Daoy (cell line): Measurements from ENCODE around the gene CALCR. TPM values are rescaled to one million over a fixed set of nuclear protein-coding genes. Genes with fewer than 3 reads are reported as not detected.
"Not testable (repeated sequence)": the region's sequence is repeated elsewhere in the genome, so short reads cannot be mapped to it uniquely, and the experiment has no call there.

ENCODE experiments used
- DNase-seq: peaks from one replicate; pipeline ENCODE4 v3.0.0-alpha.2; 2015; ENCODE audit warnings: low read depth
- total RNA-seq: library from RNA; depleted of rRNA; stranded (reverse); fragments of >200 nt; shearing (Covaris generic); gene quantifications from 2 replicates; pipeline ENCODE4 v1.2.3, GENCODE V29; 2014; rRNA removed

CALCR gene
- total RNA-seq: not detected in 2 replicates

DNA sequence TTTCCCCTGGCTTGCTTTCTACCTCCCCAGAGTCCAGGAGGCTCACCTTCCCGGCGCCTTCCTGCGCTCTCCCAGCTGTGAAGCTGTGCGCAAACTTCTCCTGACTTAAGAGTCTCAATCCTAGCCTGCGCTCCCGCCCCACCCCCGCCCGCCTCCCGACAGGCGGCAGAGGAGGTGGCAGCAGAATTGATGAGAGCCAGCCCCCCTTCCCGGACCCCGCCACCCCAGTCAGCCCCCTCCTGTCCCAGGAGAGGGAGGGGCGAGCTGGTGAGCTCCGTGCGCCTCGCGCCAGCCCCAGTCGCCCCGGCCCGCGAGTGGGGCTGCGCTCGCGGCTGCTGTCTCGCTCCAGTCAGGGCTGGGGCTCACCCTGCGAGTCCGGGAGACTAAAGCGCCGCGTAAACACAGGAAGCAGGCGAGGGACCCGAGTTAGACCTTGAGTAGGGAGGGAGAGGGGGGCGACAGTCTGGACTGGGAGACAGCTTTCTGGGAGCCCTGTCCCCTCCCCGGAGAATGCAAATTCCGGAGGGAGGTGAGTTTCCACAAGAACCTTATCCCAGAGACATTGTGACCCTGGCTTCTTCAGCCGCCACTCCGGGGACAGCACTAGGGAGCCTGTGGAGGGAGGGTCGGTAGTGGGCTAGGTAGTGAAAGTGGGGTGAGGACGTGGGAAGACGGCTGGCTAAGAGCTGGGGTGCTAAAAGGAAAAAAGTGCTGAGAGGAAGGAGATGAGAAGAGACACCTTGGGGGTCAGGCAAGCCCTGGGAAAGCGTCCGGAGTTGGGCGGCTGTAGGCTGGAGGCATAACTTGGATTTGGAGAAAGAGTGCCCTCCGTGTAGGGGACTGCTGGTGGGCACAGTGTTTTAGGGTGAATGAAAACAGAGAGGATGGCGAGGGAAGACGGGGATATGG lies at the start of gene CALCR:
Gene CALCR, minus strand, starts transcription at position 79 of the 909 bp plus-strand sequence. CDS start 87,743 bp downstream, outside the sequence.
- DNase-seq: peak; percentile 19

DNA sequence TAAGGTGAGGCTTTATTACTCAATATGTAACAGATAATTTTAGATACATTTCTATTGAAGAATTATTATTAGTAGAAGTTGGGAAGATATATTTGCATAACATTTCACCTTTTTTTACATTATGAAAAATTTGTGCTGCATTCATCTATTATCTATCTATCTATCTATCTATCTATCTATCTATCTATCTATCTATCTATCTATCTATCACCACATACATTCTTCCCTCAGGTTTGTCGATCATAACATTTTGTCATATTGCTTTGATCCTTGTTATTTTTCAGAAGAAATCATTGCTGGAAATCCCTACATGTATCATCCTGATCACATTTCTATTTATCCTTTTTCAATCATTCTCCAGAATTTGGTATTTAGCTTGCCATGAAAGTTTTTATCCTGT lies 49.3 kb upstream of the CALCR start:
- DNase-seq: no peak

GRCh38 chr7:93622036-93623033 lies 47.8 kb upstream of the CALCR start:
- DNase-seq: peak; percentile 53

- no peak for DNase-seq
These were observed 46.3 kb upstream of the CALCR start for GRCh38 chr7:93620864-93621263.

GRCh38 chr7:93620057-93620456 lies 45.5 kb upstream of the CALCR start:
- DNase-seq: no peak

DNA sequence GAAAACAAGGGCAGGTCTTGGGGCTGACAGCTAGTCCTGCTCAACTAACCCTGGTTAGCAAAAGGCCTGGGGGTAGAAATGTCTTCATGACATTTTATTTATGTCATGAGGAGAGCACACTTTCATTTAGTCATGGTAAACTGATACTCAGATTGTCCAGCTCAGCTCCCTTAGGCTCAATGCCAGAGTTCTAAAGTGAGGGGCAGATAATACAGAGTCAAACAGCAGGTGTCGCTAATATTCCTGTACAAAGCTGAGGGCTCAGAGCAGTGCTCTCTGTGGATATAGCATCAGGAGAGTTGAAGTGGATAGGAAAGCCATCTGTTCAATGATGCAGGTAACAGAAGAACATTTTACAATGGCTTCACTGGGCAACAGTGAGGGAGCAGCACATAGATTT lies 26.8 kb upstream of the CALCR start:
- DNase-seq: peak; percentile 28

DNA sequence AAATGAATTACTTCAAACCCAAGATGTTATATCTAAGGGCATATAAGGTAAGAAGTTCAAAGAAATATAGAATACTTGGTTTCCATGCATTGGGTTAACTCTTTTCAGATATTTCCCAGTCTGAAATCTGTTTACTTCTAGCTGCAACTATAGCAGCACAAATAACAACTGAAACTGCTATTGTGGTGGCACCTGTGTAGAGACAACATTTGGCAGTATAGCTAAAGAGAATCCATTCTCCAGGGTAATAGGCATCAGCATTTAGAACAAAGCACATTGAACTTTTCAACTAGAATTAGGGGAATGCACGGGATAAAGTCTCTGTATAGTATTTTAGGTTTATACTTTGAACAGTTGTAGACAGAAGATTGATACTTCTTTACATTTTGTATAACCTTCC lies 19.7 kb upstream of the CALCR start:
- DNase-seq: no peak

- DNase-seq: no peak
These were observed 18.2 kb upstream of the CALCR start for GRCh38 chr7:93592588-93593266.

DNA sequence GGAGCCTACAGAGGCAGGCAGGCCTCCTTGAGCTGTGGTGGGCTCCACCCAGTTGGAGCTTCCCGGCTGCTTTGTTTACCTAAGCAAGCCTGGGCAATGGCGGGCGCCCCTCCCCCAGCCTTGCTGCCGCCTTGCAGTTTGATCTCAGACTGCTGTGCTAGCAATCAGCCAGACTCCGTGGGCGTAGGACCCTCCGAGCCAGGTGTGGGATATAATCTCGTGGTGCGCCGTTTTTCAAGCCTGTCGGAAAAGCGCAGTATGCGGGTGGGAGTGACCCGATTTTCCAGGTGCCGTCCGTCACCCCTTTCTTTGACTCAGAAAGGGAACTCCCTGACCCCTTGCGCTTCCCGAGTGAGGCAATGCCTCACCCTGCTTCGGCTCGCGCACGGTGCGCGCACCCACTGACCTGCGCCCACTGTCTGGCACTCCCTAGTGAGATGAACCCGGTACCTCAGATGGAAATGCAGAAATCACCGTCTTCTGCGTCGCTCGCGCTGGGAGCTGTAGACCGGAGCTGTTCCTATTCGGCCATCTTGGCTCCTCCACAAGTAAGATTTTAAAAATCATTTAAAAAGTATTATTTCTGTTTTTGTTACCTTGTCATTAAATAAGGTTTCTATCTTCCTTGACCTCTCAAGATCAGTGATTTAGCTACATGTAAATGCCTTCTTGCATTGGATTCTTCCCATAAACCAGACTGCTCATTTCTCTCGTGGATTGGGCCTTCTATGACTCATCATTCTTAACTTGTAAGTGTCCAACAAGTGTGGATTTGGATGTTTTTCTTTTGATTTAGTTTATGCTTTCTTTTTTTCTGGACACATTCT lies 16.9 kb upstream of the CALCR start:
- DNase-seq: not testable (repeated sequence)

GRCh38 chr7:93586479-93586865 lies 11.9 kb upstream of the CALCR start:
- not testable (repeated sequence) for DNase-seq

- not testable (repeated sequence) for DNase-seq
These were observed 11.4 kb upstream of the CALCR start for GRCh38 chr7:93585694-93586478.

GRCh38 chr7:93579431-93579830 lies 4.9 kb upstream of the CALCR start:
- no peak for DNase-seq

GRCh38 chr7:93578762-93579161 lies 4.2 kb upstream of the CALCR start:
- no peak for DNase-seq

GRCh38 chr7:93575555-93576399 lies 1.3 kb upstream of the CALCR start:
- peak; percentile 24 for DNase-seq

DNA sequence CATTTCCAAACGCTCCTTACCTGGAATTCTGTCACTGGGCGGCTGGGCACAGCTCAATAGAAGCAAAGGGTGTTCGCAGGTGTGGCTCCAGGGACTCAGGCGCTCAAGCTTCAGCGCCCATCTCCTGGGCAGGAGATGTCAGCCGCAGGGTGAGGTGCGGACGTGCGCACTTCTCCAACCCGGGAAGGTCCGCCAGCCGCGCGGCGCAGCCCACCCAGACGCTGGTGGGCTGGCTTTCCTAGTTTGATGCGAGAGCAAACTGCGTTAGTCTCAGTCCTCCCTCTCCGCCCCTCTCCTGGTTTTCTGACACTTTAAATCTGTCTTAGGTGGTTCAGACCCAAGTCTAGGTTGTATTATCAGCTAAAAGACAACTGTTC lies 267 bp downstream of the CALCR start:
- DNase-seq: no peak

DNA sequence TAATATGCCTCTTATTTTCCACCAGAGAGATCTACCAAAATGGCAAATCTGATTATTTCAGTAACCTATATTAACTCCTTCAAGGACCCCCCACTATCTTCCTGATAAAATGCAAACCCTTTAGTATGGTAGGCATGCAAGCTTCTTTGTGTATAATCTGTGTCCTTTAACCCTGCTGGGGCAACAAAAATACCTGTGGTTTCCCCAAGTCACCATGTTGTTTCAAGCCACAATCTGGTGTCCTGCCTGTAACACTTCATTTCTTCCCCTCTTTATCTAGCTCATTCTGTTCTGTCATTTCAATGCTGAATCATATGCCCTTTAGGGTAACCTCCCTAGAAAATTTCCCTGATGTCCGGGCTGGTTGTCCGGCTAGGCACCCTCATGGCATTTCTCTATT lies 5.3 kb downstream of the CALCR start:
- DNase-seq: no peak

DNA sequence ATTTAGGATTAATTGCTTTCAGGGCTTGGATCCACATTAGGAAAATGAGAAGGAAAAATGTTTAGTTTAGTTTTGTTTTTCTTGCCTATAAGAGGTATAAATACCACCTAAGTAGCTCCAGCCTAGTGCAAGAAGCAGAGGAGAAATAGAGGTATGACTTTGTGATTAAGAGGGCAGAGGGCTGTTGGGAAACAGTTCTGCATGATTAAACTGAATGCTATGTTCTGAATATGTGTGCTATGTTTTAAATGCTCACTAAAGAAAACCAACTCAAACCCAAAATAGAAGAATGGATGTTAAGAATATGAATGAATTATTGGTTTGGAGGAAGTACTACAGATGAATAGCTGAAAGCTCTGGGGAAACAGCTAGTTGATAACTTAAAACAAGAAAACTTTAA lies 7.6 kb downstream of the CALCR start:
- no peak for DNase-seq

DNA sequence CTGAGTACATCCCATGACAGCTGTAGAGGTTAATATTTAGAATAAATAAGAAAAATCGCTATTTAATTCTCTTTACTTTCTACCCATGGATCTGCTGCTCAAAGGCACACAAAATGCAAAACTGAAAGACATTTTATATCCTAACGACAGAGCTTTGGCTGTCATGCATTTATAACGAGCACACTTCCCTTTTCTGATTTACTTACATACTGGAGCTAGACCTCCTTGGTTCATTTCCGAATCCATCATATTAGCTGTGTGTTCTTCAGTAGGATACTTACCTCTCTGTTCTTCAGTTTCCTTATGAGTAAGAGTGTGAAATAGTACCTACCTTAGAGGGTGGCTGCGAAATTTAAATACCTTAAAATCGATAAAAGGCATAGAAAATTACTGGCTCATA lies 10.9 kb downstream of the CALCR start:
- DNase-seq: no peak

DNA sequence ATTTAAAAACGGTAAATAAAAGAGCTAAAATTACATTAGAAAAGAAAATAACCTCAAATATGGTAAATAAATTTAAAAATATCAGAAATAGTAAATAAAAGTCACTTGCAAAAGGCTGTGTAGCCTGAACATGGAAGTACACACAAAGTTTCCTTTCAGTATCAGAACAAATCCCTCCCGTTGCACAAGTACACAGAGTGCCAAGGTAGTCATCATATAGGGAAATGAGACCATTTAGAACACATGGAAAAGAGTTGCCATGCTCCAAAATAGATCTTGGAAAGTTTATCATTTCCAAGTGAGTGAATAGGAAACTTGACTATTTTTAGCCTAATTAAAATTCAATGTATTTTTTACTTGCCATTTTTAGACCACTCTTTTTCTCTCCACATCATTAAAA lies 11.6 kb downstream of the CALCR start:
- DNase-seq: no peak
